DLD1 (cell line): ENCODE results near the gene BDNF.

Experiments used
- in situ Hi-C: cut with HindIII; loops from 2 replicates; pipeline ENCODE4 v1.10.0; 2017; ENCODE audit warnings: low sequenced_read_pairs

Gene BDNF

DNA sequence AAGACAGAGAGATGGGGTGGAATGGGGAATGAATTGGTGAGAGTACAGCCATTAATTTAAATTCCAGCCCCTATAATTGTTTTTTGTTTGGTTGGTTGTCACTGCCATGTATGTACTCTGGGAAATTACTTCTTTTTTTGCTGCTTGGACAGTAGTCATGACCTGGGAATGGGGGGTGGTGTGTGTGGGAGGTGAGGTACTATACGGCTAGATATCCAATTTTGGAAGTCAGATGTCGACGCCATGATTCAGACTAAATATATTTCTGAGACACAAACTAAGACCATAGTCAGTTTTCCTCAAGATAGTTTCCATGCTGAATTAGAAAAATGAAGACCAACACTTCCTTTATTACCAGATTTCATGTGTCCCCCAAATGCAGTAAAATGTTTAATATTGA is 7.4 kb upstream of the BDNF start:
- in situ Hi-C loops = no loop called here

DNA sequence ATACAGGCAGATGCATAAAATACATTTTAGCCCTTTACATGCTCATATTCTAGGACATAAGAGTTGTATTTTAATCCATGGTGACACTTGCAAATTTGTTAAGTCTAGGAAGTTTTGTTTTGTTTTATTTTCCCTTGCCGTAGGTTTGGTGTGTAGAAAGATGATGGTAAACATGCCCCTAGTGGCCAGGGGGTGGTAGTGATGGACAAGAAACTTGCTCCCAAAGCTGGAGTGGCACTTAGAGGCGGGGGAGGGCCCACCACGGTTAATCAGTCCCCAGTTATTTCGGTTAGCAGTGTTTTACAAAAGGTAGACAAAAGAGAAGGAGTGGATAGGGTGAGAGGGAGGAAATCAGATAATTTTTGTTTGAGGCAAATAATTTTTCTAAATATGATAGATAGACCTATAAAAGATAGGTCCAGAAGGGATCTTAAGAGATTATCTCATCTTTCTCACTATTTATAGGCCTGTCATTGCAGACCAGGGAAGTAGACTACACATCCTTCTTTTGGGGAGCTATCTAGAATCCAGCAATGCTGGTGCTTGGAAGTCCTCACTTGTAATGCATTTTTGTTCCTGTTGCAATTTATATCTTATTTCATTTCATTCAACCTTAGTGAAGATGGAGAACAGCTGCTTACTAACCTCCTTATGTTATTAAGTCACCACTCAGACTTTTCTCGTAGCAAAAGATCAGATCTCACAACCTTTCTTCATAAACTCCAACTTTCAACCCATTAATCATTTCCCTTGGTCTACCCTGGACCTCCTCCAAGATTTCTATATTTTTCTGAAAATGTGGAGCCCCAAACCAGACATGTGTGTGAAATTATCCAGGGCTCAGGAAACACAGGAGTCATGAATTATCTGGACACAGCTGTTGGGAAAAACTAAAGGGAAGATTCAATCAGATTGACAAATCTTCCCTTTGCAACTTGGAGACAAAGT is 5.9 kb upstream of the BDNF start:
- in situ Hi-C loops = no loop called here

DNA sequence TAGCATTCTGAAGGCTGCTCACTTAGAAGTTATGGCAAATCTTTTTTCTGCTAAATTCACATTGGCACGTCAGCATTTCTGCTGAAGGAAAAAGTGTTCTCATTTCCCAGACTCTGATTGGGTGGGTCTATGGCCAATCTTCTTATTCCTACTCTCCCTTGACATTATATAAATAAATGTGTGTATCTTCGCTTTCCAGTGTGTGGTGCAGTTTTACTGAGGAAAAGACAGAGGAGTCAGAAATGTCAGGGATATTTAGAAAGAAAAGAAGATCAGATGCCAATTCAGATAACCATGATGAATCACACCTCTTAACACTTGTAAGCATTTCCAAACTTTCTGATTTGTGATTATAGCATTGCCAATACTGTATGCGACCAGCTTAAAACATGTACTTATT is 3.2 kb upstream of the BDNF start:
- in situ Hi-C loops = no loop called here

GRCh38 chr11:27702811-27703210 is 2.6 kb upstream of the BDNF start:
- in situ Hi-C loops = no loop called here

DNA sequence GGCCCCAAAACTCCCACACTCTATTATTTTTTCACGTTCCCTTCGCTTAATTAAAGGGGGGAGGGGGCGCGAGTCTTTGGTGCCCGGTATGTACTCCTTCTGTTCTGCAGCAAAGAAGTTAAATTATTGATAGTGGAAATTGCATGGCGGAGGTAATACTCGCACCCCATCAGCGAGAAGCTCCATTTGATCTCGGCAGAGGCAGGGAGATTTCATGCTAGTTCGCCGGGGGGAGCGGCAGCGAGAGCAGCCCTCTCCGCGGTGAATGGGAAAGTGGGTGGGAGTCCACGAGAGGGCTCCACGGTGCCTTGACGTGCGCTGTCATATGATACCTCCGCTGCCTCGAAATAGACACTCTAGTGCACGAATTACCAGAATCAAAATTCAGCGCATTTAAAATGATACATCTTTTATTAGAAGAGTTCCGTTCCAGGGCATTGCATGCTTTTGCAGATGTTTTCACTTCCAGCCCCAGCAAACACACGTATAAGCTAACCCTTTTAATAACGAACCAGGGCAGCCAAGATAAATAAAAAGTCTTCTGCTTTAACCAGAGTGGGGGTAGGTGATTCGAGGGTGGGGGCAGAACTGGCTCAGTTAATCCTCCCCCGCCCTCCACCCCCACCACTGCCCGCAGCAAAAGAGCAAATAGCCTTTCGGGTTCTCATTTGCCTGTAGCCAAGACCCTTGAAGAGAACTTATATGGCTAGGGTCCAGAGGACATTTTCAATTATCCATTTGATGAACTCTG is 1.3 kb upstream of the BDNF start:
- in situ Hi-C loops = no loop called here

DNA sequence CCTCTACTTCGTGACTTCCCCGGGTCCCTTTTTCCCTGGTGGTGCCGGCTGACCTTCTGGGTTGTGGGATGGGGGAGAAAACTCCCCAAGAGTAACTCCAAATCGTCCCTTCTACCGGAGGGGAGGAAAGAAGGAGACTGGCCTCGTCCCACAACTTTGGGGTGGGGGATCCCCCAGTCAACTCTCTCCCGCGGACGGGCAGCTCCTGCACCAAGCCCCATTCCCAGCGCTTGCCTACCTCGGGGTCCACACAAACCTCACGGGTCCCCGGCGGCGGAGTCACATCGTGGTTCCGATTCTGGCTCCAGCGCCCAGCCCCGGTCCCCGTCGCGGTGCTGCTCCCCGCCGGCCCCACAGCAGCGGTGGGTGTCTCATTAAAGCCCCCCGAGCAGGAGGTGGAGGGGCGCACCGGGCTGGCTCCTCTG is 317 bp downstream of the BDNF start:
- in situ Hi-C loops = no loop called here

- in situ Hi-C loops = no loop called here
Observed at GRCh38 chr11:27699242-27699925, 871 bp downstream of the BDNF start.

GRCh38 chr11:27698872-27699241 is 1.4 kb downstream of the BDNF start:
- in situ Hi-C loops = no loop called here

DNA sequence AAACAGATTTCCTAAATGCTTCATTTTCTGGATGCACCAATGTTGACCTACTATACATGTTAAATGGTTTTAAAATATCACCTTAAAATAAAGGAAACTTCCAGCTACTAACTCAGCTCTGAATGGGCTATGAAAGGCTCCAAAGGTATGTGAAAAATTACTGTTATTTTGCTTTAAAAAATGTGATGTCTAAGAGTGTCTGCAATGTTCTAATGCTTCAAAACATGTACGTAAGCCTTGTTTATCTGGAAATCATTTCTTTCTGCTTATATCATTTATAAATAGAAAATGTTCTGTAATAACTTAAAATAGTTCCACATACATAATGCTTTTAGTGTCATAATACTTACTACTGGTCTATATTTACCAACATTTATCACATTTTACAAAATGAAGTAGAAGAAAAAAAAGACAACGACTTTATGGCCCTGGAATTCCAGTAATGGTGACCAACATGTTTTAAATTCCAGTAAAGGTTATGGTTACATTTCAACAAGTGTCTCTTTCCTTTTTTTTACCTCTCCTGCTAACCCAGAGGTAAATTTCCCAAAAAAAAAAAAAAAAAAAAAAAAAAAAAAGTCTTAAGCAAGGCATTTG is 2.5 kb downstream of the BDNF start:
- in situ Hi-C loops = no loop called here

DNA sequence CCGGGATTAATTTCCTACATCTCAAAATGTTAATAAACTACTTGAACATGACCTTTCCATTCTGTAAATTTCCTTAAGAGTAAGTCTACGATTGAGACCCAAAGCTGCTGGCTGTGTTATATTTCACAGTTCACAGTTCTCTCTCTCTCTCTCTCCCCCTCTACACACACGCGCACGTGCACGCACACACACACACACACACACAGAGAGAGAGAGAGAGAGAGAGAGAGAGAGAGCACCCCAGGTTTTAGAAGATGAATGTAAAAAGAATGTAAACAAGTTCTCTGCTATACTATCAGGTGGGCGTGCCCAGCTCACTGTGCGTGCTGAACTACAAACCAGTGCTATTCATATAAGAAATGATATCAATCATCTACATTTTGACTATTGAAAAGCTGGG is 3.3 kb downstream of the BDNF start:
- in situ Hi-C loops = no loop called here

- in situ Hi-C loops = no loop called here
Observed at GRCh38 chr11:27696115-27696514, 4.1 kb downstream of the BDNF start.

GRCh38 chr11:27694992-27695391 is 5.3 kb downstream of the BDNF start:
- in situ Hi-C loops = no loop called here

- in situ Hi-C loops = no loop called here
Observed at GRCh38 chr11:27693398-27693797, 6.9 kb downstream of the BDNF start.

GRCh38 chr11:27692781-27693180 is 7.5 kb downstream of the BDNF start:
- in situ Hi-C loops = no loop called here

GRCh38 chr11:27688076-27688475 is 12.2 kb downstream of the BDNF start:
- in situ Hi-C loops = no loop called here

GRCh38 chr11:27681664-27682063 is 18.6 kb downstream of the BDNF start:
- in situ Hi-C loops = no loop called here

GRCh38 chr11:27679136-27680015 is 20.9 kb downstream of the BDNF start:
- in situ Hi-C loops = no loop called here

DNA sequence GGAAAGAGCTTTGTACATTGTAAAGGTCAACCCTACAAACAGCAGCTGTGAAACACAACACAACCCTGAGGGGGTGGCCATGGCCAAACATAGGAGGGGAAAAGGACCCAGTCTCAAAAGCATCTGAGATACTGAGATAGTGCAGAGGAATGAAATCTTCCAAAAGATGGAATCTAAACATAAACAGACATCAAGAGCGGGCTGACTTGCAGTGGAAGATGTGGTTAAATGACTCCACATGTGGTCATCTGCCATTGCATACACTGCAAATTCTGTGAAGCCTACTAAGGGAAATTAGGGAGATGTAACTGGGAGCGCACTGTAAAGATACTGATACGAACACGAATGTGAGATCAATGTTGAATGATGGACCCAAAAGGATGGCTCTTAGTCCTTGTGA is 22.0 kb downstream of the BDNF start:
- in situ Hi-C loops = no loop called here

GRCh38 chr11:27677108-27677507 is 23.1 kb downstream of the BDNF start:
- in situ Hi-C loops = no loop called here

DNA sequence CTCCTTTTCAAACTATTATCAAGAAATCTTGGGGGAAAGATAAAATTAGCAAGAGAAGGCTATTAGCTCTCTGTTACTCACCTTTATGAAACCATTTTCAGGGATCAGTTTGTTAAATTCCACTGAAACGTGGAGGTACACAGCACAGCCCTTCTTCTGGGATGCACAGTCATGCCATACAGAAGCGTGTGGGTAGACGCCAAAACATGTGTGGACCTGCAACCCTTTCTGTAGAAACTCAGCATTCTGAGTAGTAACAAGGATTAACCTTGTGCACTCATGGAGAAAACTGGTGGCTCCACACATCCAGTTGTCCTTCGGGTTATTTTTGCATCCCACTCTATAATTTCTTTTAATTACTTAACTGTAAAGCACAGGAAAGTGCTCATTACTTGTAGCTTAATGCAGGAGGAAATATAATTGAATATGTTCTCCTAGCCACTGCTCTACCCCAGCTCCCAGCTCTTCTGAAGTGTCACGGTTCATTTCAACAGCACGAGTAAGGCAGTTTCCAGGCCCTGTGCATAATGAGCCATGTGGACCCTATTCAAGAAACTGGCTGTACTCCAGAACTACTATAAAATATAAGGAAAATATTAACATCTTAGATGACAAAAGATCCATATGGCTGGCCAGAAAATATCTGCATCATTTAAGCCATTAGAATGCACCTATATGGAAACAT is 26.1 kb downstream of the BDNF start:
- in situ Hi-C loops = no loop called here
